ENCODE measurements around the gene ARMC8. TPM values are rescaled to one million over a fixed set of nuclear protein-coding genes. Genes with fewer than 3 reads are reported as not detected.

The ARMC8 gene
- polyA plus RNA-seq, 2 of the 4 experiments (the other 2 are of a cell fraction): 25.6 to 45.7 TPM

GRCh38 chr3:138154534-138154933, 32.6 kb upstream of the ARMC8 start:
- Histone ChIP-seq H3K27ac (no peak overlapping the region), H3K9me3 (0 out of 3 replicates have a peak, but pooled peaks cover 2% of the 10 kb centered on the region), H3K4me1 (no peaks in the 10 kb centered on the region), H3K4me2 (no peak overlapping the region), H3K4me3 (no peak overlapping the region)
- no peak for TF ChIP-seq ESRRA (IDR thresholded peaks at IDR 0.05; ENCODE audit: borderline replicate concordance, low read length)
- TF ChIP-seq TP53 (CRISPR knock-in tag; IDR thresholded peaks at IDR 0.05): no peak
- TF ChIP-seq NR3C1 (IDR thresholded peaks at IDR 0.05): no peak
- ChIA-PET CTCF (no interaction called here), POLR2A (no interaction called here)
- no peak for ATAC-seq
- DNase-seq (ENCODE audit: low read depth in 1 of 2, low spot score in 1 of 2): no peak
- no peak for FAIRE-seq

- CTCF ChIA-PET: no interaction called here
- no peak for FAIRE-seq
These were observed 29.4 kb upstream of the ARMC8 start for GRCh38 chr3:138157743-138158142.

GRCh38 chr3:138165061-138165460, 22.0 kb upstream of the ARMC8 start:
- Histone ChIP-seq H3K4me3 (no peak overlapping the region), H3K4me1 (no peaks in the 10 kb centered on the region), H3K9me3 (no peaks in the 10 kb centered on the region), H3K4me2 (no peak overlapping the region), H3K27ac (no peak overlapping the region)
- DNase-seq (ENCODE audit: low read depth in 1 of 2, low spot score in 1 of 2) (no peak), FAIRE-seq (no peak), ATAC-seq (no peak)
- WGBS (ENCODE audit: missing lambda C conversion rate): 89% methylated on average over 2 of the region's 2 CpGs
- CTCF ChIA-PET: no interaction called here
- POLR2A ChIA-PET: no interaction called here
- TF ChIP-seq HES2 (IDR thresholded peaks at IDR 0.05): no peak
- TF ChIP-seq NR3C1 (IDR thresholded peaks at IDR 0.05): no peak
- no peak for TF ChIP-seq TFCP2L1 (CRISPR knock-in tag; IDR thresholded peaks at IDR 0.05)
- TF ChIP-seq NPAS2 (CRISPR knock-in tag; IDR thresholded peaks at IDR 0.05; ENCODE audit: borderline replicate concordance): no peak
- no peak for TF ChIP-seq ZNF302 (CRISPR knock-in tag; IDR thresholded peaks at IDR 0.05)
- TF ChIP-seq EP300 (IDR thresholded peaks at IDR 0.05): no peak
- no peak for TF ChIP-seq MAX (IDR thresholded peaks at IDR 0.05)
- no peak for TF ChIP-seq TP53 (CRISPR knock-in tag; IDR thresholded peaks at IDR 0.05)
- no peak for TF ChIP-seq POLR2A (IDR thresholded peaks at IDR 0.05; ENCODE audit: low read length)
- TF ChIP-seq RARB (CRISPR knock-in tag; IDR thresholded peaks at IDR 0.05): no peak
- no peak for TF ChIP-seq JUN (IDR thresholded peaks at IDR 0.05)
- TF ChIP-seq ESRRA (IDR thresholded peaks at IDR 0.05; ENCODE audit: borderline replicate concordance, low read length): no peak
- no peak for TF ChIP-seq CTCF (IDR thresholded peaks at IDR 0.05)
- TF ChIP-seq RAD21 (conservative IDR thresholded peaks at IDR 0.05 in 1 of 2, IDR thresholded peaks at IDR 0.05 in 1 of 2): no peak
- TF ChIP-seq KDM5A (IDR thresholded peaks at IDR 0.05): no peak
- no peak for TF ChIP-seq FOSB (CRISPR knock-in tag; IDR thresholded peaks at IDR 0.05)
- no peak for TF ChIP-seq NFE2L2 (conservative IDR thresholded peaks at IDR 0.05; ENCODE audit: low read length)
- TF ChIP-seq HOXB5 (CRISPR knock-in tag; IDR thresholded peaks at IDR 0.05): no peak
- no peak for TF ChIP-seq RCOR1 (IDR thresholded peaks at IDR 0.05; ENCODE audit: low read depth, low read length)

More at GRCh38 chr3:138157743-138158142, 29.4 kb upstream of the ARMC8 start:
- 0 out of 3 replicates have a peak, but pooled peaks cover 2% of the 10 kb centered on the region for H3K9me3 ChIP-seq
- no peak overlapping the region for H3K27ac ChIP-seq
- ATAC-seq: no peak
- WGBS (ENCODE audit: missing lambda C conversion rate): 92% methylated on average over 4 of the region's 4 CpGs
- TF ChIP-seq GATA3 (IDR thresholded peaks at IDR 0.05; ENCODE audit: borderline replicate concordance): no peak
- no peak for TF ChIP-seq ZSCAN20 (CRISPR knock-in tag; IDR thresholded peaks at IDR 0.05)
- no peak for TF ChIP-seq HDAC2 (IDR thresholded peaks at IDR 0.05)
- no peak for TF ChIP-seq HOXB5 (CRISPR knock-in tag; IDR thresholded peaks at IDR 0.05)
- no peak for TF ChIP-seq NPAS2 (CRISPR knock-in tag; IDR thresholded peaks at IDR 0.05; ENCODE audit: borderline replicate concordance)
- TF ChIP-seq KDM5A (IDR thresholded peaks at IDR 0.05): no peak
- TF ChIP-seq MAFK (IDR thresholded peaks at IDR 0.05; ENCODE audit: partially characterized antibody): no peak
- no peak for TF ChIP-seq BCL3 (IDR thresholded peaks at IDR 0.05)
- no peak for DNase-seq (ENCODE audit: low read depth in 1 of 2, low spot score in 1 of 2)
- H3K4me1 ChIP-seq: no peaks in the 10 kb centered on the region
- H3K4me3 ChIP-seq: no peak overlapping the region
- H3K4me2 ChIP-seq: no peak overlapping the region
- POLR2A ChIA-PET: no interaction called here
